GM19193 (cell line): ENCODE results near the gene CCR8.

Experiments used
- POLR2A ChIP-seq: IDR thresholded peaks from 4 replicates; pipeline ENCODE4 v1.6.1; 2011; ENCODE audit not compliant: insufficient read depth, insufficient read length; ENCODE audit errors: extremely low read depth

CCR8 gene

GRCh38 chr3:39327746-39328349 is 1.7 kb upstream of the CCR8 start:
- TF ChIP-seq POLR2A: no peak

DNA sequence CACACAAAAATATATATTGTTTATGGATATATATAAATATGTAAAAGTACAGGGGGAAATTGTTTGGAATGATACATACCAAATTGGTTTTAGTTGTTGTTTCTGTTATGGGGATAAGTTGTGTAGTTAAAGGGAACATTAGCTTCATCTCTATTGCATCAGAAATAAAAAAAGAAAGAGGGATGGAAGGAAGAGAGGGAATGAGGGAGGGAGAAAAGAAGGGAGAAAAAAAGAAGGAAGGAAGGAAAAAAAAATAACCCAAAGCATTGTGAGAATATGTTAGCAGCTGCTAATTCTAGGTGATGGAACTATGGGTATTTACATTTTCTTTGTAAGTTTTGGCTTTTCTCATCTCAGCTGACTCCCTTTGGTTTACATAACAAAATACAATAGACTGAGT is 1.3 kb downstream of the CCR8 start:
- TF ChIP-seq POLR2A: no peak

DNA sequence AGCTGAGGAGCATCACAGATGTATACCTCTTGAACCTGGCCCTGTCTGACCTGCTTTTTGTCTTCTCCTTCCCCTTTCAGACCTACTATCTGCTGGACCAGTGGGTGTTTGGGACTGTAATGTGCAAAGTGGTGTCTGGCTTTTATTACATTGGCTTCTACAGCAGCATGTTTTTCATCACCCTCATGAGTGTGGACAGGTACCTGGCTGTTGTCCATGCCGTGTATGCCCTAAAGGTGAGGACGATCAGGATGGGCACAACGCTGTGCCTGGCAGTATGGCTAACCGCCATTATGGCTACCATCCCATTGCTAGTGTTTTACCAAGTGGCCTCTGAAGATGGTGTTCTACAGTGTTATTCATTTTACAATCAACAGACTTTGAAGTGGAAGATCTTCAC is 3.0 kb downstream of the CCR8 start:
- no peak for TF ChIP-seq POLR2A

DNA sequence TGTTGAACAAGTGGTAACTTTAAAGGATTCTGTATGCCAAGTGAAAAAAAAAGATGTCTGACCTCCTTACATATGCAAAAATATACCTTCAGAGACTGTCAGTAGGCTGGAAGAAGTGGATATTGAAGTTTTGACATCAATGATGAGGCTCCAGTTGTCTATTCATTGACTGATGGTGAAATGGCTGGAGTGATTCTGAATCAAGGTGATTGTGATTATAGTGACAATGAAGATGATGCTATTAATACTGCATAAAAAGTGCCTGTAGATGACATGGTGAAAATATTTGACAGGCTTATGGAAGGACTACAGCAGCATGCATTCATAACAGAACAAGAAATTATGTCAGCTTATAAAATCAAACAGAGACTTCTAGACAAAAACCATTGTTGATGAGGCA is 4.1 kb downstream of the CCR8 start:
- TF ChIP-seq POLR2A: no peak

DNA sequence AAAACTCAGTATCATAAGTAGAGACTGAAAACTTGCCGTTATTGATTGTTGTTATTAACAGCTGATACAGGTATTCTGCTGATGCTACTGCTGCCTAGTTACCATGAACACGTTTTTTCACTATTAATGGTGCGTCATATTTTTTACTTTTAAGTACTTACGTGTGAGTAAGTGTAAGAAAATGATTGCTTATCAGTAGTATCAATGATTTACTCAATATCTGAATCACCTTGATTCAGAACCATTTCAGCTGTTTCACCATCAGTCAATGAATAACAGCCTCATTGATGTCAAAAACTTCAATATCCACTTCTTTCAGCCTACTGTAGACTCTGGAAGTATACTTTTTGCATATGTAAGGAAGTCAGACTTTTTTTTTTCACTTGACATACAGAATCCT is 4.7 kb downstream of the CCR8 start:
- TF ChIP-seq POLR2A: no peak

DNA sequence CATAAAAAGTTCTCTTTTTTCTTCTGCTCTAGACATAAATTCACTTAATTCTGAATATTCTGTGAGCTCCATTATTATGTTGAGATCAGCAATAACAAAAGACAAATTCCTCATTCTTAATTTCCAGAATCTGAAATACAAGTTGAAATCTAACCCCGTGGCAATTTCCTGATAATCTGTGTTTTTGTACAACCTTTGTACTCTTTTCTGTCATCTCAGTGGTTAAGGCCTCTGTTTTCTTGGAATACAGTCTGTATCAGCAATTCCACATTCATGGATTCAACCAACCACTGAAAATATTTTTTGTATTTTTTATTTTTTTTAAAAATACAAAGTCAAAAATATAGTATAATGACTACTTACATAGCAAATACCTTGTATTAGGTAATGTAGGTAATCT is 8.7 kb downstream of the CCR8 start:
- no peak for TF ChIP-seq POLR2A

DNA sequence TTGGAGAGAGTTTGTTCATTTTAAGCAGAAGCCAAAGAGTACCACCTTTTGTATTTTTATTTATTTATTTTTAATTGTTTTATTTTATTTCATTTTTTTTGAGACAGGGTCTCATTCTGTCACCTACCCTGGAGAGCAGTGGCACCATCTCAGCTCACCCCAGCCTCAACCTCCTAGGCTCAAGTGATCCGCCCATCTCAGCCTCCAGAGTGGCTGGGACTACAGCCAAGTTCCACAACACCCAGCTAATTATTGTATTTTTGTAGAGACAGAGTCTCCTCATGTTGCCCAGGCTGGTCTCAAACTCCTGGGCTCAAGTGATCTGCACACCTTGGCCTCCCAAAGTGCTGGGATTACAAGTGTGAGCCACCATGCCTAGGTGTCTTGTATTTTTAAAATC is 9.6 kb downstream of the CCR8 start:
- TF ChIP-seq POLR2A: no peak

GRCh38 chr3:39343076-39343717 is 13.7 kb downstream of the CCR8 start:
- no peak for TF ChIP-seq POLR2A

GRCh38 chr3:39343760-39344159 is 14.3 kb downstream of the CCR8 start:
- TF ChIP-seq POLR2A: no peak

GRCh38 chr3:39344746-39345344 is 15.3 kb downstream of the CCR8 start:
- TF ChIP-seq POLR2A: no peak

GRCh38 chr3:39346785-39347585 is 17.5 kb downstream of the CCR8 start:
- TF ChIP-seq POLR2A: no peak

- no peak for TF ChIP-seq POLR2A
Measured at GRCh38 chr3:39347586-39347876, 18.0 kb downstream of the CCR8 start.

DNA sequence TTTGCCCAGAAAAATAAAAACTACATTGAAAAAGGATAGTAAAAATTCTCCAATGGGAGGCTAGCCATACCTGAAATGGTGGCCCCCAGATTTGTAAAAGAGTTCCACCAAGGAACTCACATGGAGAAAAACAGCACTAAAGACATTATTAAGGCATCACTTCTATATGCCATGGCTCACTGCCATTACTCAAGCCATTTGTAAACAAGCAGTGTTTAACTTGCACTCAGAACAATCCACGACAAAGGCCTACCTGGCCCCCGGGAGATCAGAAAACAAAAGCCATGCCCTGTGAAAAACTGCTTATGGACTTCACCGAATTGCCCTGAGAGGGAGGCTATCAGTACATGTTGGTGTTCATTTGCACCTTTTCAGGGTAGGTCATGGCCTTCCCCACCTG is 19.6 kb downstream of the CCR8 start:
- TF ChIP-seq POLR2A: no peak

- no peak for TF ChIP-seq POLR2A
Measured at GRCh38 chr3:39350714-39351113, 21.2 kb downstream of the CCR8 start.

DNA sequence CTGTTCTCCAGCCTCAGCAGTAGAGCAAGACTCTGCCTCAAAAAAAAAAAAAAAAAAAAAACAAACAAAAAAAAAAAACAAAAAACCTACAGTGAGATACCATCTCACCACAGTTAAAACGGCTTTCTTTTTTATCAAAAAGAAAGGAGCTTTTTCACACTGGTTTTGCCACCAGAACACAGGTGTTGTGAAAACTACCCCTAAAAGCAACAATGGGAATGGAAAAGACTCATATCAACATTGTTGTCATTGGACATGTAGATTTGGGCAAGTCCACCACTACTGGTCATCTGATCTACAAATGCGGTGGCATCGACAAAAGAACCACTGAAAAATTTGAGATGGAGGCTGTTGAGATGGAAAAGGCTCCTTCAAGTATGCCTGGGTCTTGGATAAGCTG is 28.8 kb downstream of the CCR8 start:
- TF ChIP-seq POLR2A: no peak
